Right atrium auricular region (tissue), 2 donors: ENCODE results near the gene VSTM5. TPM values are rescaled to one million over a fixed set of nuclear protein-coding genes. Genes with fewer than 3 reads are reported as not detected.
"Not testable (repeated sequence)": the region's sequence is repeated elsewhere in the genome, so short reads cannot be mapped to it uniquely, and the experiment has no call there.

Source experiments
- DNase-seq: peaks from one replicate; pipeline ENCODE4 v3.0.0-alpha.2; 2019; ENCODE audit warnings: low spot score
- H3K27ac ChIP-seq, 2 donors: fragments of 200-600 bp; sonication (generic); 1 replicate in 1 of 2; 2 replicates in 1 of 2; pipeline ENCODE4 v1.5.1; 2016 to 2019
- H3K27me3 ChIP-seq, 2 donors: fragments of 200-600 bp; sonication (generic); one replicate each; pipeline versions ENCODE4 v1.5.1 to v1.6.0; 2017 to 2019
- H3K36me3 ChIP-seq: fragments of 200-600 bp; sonication (generic); one replicate; pipeline ENCODE4 v1.5.1; 2016
- H3K4me1 ChIP-seq, 2 donors: fragments of 200-600 bp; sonication (generic); one replicate each; pipeline versions ENCODE4 v1.5.1 to v1.6.0; 2017 to 2019
- H3K4me3 ChIP-seq, 2 donors: fragments of 200-600 bp; sonication (generic); 1 replicate in 1 of 2; 2 replicates in 1 of 2; pipeline ENCODE4 v1.5.1; 2017 to 2019; ENCODE audit warnings: mild to moderate bottlenecking in 1 of 2, moderate library complexity in 1 of 2
- H3K9me3 ChIP-seq, 2 donors: fragments of 200-600 bp; sonication (generic); one replicate each; pipeline ENCODE4 v1.5.1; 2019
- total RNA-seq, 2 donors: library from RNA; depleted of rRNA; stranded (reverse); fragments of >200 nt; gene quantifications; one replicate each; pipeline ENCODE4 v1.1.0, GENCODE V29; 2016
- TF ChIP-seq, protein P1 (sequence below), 2 donors: fragments of 200-600 bp; sonication (generic); IDR thresholded peaks; one replicate each; pipeline ENCODE4 v1.5.1; 2019; ENCODE audit warnings: antibody characterized with exemption in 2 of 2

The VSTM5 gene, protein sequence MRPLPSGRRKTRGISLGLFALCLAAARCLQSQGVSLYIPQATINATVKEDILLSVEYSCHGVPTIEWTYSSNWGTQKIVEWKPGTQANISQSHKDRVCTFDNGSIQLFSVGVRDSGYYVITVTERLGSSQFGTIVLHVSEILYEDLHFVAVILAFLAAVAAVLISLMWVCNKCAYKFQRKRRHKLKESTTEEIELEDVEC
- total RNA-seq = not detected

DNA sequence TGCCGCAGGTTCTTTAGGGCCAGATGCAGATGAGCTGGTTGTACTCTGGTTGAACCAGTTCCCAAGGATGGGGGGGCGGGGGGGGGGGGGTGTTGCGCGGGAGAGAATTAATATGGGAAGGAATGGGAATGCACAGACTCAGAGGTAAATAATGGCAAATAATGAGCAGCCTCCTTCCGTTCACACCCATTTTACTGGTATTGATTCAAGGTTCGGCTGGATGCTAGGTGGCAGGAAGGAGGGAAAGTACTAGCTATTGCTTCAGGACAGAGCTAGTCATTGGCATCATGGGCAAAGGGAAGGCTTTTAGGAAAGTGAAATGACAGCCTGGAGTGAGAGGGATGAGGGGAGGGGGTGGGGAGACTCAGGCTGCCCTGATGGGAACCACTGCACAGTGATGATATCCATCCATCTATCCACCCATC lies at the start of gene VSTM5:
TSS of gene VSTM5 (minus strand) at position 25 of the 425 bp plus-strand sequence. CDS start 116 bp downstream, outside the sequence.
- Histone ChIP-seq H3K27me3 (no peaks in the 10 kb centered on the region), H3K36me3 (no peaks in the 10 kb centered on the region), H3K27ac (peak within 1 kb of the TSS in 1 of 2 donors; percentile 46), H3K4me1 (peaks cover 0 to 11% of the 10 kb centered on the region in 2 donors), H3K9me3 (no peaks in the 10 kb centered on the region), H3K4me3 (peak within 1 kb of the TSS; percentile 35 to 64)
- TF ChIP-seq, protein P1, sequence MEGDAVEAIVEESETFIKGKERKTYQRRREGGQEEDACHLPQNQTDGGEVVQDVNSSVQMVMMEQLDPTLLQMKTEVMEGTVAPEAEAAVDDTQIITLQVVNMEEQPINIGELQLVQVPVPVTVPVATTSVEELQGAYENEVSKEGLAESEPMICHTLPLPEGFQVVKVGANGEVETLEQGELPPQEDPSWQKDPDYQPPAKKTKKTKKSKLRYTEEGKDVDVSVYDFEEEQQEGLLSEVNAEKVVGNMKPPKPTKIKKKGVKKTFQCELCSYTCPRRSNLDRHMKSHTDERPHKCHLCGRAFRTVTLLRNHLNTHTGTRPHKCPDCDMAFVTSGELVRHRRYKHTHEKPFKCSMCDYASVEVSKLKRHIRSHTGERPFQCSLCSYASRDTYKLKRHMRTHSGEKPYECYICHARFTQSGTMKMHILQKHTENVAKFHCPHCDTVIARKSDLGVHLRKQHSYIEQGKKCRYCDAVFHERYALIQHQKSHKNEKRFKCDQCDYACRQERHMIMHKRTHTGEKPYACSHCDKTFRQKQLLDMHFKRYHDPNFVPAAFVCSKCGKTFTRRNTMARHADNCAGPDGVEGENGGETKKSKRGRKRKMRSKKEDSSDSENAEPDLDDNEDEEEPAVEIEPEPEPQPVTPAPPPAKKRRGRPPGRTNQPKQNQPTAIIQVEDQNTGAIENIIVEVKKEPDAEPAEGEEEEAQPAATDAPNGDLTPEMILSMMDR (IDR thresholded peaks at IDR 0.05) = no peak
- no peak for DNase-seq

DNA sequence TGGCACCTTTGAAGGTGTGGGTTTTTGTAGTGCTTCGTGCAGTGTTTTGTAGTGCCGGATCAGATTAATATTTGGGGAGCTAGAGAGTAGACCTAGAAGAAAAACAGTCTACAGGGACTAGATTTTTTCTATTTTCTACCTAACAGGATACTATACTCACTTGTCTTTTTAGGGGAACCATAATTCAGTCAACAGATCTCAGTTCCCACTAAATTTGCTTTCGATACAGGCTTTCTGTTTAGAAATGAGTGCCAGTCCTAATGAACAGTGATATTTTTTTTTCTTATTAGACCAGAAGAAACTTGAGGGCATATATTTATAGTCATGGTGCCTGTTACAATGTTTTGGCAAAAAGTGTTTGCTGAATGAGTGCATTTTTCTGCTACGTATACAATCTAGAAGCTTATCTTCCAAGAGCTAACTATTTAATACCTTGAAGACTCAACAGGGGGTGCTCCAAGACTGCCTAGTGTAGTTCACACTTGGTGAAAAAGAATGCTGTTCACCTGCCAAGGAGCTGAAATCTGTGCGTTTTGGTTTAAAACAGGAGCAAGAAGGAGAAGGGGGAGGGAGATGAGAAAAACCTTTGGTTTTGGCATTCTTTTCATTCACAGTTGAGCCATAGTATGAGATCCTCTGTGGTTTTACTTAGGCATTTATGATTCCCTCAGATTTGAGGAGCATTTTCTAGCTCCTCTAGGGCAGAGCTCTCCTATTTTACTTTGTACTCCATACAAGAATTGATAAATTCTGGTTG lies 44.9 kb upstream of the VSTM5 start:
- no peaks in the 10 kb centered on the region for H3K9me3 ChIP-seq
- DNase-seq = no peak
- H3K36me3 ChIP-seq = no peaks in the 10 kb centered on the region
- H3K27me3 ChIP-seq = no peaks in the 10 kb centered on the region
- TF ChIP-seq, protein P1 (IDR thresholded peaks at IDR 0.05) = peak; percentile 47 to 70
- no peaks in the 10 kb centered on the region for H3K4me1 ChIP-seq
- H3K4me3 ChIP-seq = no peak overlapping the region
- H3K27ac ChIP-seq = no peak overlapping the region

DNA sequence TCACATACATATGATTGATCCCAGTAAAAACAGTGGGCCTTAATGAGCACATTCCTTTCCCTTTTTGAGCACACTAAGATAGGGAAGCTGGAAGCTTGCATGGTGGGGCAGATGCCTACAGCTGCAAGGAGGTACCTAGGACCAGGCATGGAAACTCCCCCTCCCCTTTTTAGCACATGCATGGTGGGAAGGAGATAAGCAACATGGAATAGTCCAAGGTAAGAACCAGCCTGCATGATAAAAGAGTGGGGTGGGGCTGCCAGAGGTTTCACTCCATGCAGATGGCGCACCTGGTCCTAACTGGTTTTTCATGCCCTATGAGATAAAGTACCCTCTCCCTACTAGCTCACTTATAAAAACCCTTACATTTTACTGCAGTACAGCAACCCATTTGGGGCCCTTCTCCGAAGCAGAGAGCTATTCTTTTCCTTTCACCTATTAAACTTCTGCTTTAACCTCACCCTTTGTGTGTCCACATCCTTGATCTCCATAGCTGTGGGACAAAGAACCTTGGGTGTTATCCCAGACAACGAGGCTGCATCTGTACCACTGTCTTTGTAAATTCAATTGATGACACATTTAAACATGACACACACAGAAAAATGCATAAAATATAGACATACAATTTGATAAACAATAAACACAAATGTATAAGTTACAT lies 40.1 kb upstream of the VSTM5 start:
- no peak overlapping the region for H3K27ac ChIP-seq
- no peak for DNase-seq
- H3K4me3 ChIP-seq = no peak overlapping the region
- no peaks in the 10 kb centered on the region for H3K27me3 ChIP-seq
- H3K36me3 ChIP-seq = no peaks in the 10 kb centered on the region
- no peaks in the 10 kb centered on the region for H3K9me3 ChIP-seq
- TF ChIP-seq, protein P1 (IDR thresholded peaks at IDR 0.05) = no peak
- H3K4me1 ChIP-seq = no peaks in the 10 kb centered on the region

DNA sequence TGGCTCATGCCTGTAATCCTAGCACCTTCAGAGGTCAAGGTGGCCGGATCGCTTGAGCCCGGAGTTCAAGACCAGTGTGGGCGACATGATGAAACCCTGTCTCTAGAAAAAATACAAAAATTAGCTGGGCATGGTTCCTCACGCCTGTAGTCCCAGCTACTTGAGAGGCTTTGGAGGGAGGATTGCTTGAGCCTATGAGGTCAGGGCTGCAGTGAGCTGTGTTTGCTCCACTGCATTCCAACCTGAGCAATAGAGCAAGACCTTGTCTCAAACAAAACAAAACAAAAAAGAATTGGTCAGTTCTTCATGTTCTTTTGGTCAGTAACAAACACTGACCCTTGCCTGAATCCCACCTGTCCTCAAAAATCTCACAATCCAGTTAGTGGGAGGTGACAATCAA lies 36.7 kb upstream of the VSTM5 start:
- no peak for DNase-seq
- Histone ChIP-seq H3K27me3 (no peaks in the 10 kb centered on the region), H3K27ac (no peak overlapping the region), H3K9me3 (no peaks in the 10 kb centered on the region), H3K4me3 (no peak overlapping the region), H3K36me3 (no peaks in the 10 kb centered on the region), H3K4me1 (no peaks in the 10 kb centered on the region)
- TF ChIP-seq, protein P1 (IDR thresholded peaks at IDR 0.05) = no peak

DNA sequence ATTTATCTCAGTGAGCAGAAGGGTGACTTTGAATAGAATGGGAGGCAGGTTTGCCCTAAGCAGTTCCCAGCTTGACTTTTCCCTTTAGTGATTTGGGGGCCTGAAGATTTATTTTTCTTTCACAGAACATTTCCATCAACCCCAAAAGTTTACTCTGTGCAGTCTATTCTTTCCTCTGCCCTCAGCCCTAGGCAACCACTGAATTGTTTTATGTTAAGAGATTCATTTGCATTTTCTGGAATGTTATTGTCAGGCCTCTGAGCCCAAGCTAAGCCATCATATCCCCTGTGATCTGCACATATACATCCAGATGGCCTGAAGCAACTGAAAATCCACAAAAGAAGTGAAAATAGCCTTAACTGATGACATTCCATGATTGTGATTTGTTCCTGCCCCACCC lies 28.7 kb upstream of the VSTM5 start:
- not testable (repeated sequence) for H3K9me3 ChIP-seq, H3K36me3 ChIP-seq, H3K4me1 ChIP-seq, H3K27me3 ChIP-seq, H3K4me3 ChIP-seq, H3K27ac ChIP-seq, DNase-seq

DNA sequence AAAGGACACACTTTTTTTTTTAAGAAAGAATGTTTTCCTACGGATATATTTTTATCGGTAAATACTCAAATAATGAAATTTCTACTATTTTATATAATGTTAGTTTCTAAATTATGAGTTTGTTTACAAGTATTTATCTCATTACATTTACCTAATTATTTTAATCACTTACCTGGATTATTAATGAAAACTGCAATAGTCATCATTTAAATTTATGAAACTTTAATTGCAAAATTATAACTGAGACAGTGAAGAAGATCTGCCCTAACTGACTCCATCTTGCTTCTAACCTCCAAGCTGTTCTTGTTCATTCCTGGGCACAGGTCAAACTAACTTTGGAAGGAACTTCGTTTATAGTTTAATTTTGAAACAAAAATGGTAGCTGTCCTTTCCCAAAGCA lies 25.2 kb upstream of the VSTM5 start:
- H3K4me1 ChIP-seq = no peaks in the 10 kb centered on the region
- no peak overlapping the region for H3K27ac ChIP-seq
- no peaks in the 10 kb centered on the region for H3K27me3 ChIP-seq
- no peak overlapping the region for H3K4me3 ChIP-seq
- no peak for DNase-seq
- H3K9me3 ChIP-seq = no peaks in the 10 kb centered on the region
- TF ChIP-seq, protein P1 (IDR thresholded peaks at IDR 0.05) = no peak
- H3K36me3 ChIP-seq = no peaks in the 10 kb centered on the region
